Body of pancreas (tissue), 4 donors: ENCODE measurements around the gene MFSD6.

Experiments
- POLR2A ChIP-seq, 3 donors: fragments of 450-650 bp; IDR thresholded peaks; one replicate each; pipeline ENCODE4 v1.6.1; 2016; ENCODE audit warnings: antibody characterized with exemption in 3 of 3, mild to moderate bottlenecking in 2 of 3
- TF ChIP-seq, protein P1 (sequence below), 7 experiments: fragments of 450-650 bp in 4 of 7; fragments of 200-600 bp in 3 of 7; sonication (generic) in 3 of 7; IDR thresholded peaks; one replicate each; pipeline ENCODE4 v1.5.1; 2016 to 2019; ENCODE audit warnings: antibody characterized with exemption in 7 of 7

DNA sequence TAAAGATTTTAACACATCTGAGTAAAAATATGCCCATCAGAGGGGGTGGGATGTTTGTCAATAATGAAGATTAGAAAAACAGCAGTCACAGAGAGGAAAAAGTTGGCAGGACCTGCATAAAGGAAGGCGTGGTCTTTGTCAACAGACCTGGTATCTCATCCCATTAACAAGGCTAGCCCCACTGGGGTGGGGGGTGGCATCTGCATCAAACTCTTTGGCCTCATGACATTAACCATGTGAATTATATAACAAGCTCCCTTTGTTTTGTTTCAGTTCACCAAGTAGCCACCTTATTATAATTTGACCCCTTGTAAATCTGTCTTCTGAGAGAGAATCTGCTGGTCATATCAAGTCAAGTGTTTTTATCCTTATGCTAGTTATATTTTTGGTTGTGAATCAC, 97.5 kb downstream of the MFSD6 start:
- TF ChIP-seq, protein P1, sequence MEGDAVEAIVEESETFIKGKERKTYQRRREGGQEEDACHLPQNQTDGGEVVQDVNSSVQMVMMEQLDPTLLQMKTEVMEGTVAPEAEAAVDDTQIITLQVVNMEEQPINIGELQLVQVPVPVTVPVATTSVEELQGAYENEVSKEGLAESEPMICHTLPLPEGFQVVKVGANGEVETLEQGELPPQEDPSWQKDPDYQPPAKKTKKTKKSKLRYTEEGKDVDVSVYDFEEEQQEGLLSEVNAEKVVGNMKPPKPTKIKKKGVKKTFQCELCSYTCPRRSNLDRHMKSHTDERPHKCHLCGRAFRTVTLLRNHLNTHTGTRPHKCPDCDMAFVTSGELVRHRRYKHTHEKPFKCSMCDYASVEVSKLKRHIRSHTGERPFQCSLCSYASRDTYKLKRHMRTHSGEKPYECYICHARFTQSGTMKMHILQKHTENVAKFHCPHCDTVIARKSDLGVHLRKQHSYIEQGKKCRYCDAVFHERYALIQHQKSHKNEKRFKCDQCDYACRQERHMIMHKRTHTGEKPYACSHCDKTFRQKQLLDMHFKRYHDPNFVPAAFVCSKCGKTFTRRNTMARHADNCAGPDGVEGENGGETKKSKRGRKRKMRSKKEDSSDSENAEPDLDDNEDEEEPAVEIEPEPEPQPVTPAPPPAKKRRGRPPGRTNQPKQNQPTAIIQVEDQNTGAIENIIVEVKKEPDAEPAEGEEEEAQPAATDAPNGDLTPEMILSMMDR (IDR thresholded peaks at IDR 0.05), result no peak
- TF ChIP-seq POLR2A (IDR thresholded peaks at IDR 0.05), result no peak
